GM19468 (cell line): ENCODE measurements around the gene IZUMO4.
"Not testable (repeated sequence)": the region's sequence is repeated elsewhere in the genome, so short reads cannot be mapped to it uniquely, and the experiment has no call there.

Experiments
- ATAC-seq: cut with Tn5 transposase; IDR thresholded peaks from one replicate; pipeline ENCODE4 v1.9.1; 2021; ENCODE audit warnings: mild to moderate bottlenecking, moderate library complexity, moderate number of reproducible peaks; ENCODE audit not compliant: unreplicated experiment; ENCODE audit errors: extremely low read depth

IZUMO4 gene

GRCh38 chr19:2121416-2122051 lies 24.8 kb downstream of the IZUMO4 start:
- ATAC-seq: no peak

GRCh38 chr19:2122251-2122650 lies 25.5 kb downstream of the IZUMO4 start:
- no peak for ATAC-seq

GRCh38 chr19:2122982-2123381 lies 26.3 kb downstream of the IZUMO4 start:
- ATAC-seq: no peak

- ATAC-seq: no peak
Observed at GRCh38 chr19:2123682-2124387, 27.1 kb downstream of the IZUMO4 start.

- ATAC-seq: no peak
Observed at GRCh38 chr19:2126879-2127518, 30.3 kb downstream of the IZUMO4 start.

GRCh38 chr19:2127758-2128157 lies 31.0 kb downstream of the IZUMO4 start:
- ATAC-seq: no peak

- ATAC-seq: not testable (repeated sequence)
Observed at GRCh38 chr19:2128252-2128651, 31.5 kb downstream of the IZUMO4 start.

- no peak for ATAC-seq
Observed at GRCh38 chr19:2129022-2129421, 32.3 kb downstream of the IZUMO4 start.

GRCh38 chr19:2129486-2129885 lies 32.8 kb downstream of the IZUMO4 start:
- ATAC-seq: no peak

GRCh38 chr19:2129892-2130770 lies 33.4 kb downstream of the IZUMO4 start:
- no peak for ATAC-seq

- ATAC-seq: not testable (repeated sequence)
Observed at GRCh38 chr19:2131012-2131975, 34.6 kb downstream of the IZUMO4 start.

- ATAC-seq: no peak
Observed at GRCh38 chr19:2132191-2132590, 35.5 kb downstream of the IZUMO4 start.

GRCh38 chr19:2132731-2133490 lies 36.2 kb downstream of the IZUMO4 start:
- no peak for ATAC-seq

- no peak for ATAC-seq
Observed at GRCh38 chr19:2135474-2136402, 39.0 kb downstream of the IZUMO4 start.

GRCh38 chr19:2136796-2137195 lies 40.1 kb downstream of the IZUMO4 start:
- no peak for ATAC-seq

GRCh38 chr19:2138061-2138728 lies 41.5 kb downstream of the IZUMO4 start:
- ATAC-seq: no peak
